HG03108 (cell line): ENCODE results near the gene APCDD1L.
"Not testable (repeated sequence)": the region's sequence is repeated elsewhere in the genome, so short reads cannot be mapped to it uniquely, and the experiment has no call there.

Experiments used
- ATAC-seq: cut with Tn5 transposase; IDR thresholded peaks from one replicate; pipeline ENCODE4 v1.9.1; 2021; ENCODE audit warnings: moderate library complexity; ENCODE audit not compliant: unreplicated experiment

APCDD1L gene

DNA sequence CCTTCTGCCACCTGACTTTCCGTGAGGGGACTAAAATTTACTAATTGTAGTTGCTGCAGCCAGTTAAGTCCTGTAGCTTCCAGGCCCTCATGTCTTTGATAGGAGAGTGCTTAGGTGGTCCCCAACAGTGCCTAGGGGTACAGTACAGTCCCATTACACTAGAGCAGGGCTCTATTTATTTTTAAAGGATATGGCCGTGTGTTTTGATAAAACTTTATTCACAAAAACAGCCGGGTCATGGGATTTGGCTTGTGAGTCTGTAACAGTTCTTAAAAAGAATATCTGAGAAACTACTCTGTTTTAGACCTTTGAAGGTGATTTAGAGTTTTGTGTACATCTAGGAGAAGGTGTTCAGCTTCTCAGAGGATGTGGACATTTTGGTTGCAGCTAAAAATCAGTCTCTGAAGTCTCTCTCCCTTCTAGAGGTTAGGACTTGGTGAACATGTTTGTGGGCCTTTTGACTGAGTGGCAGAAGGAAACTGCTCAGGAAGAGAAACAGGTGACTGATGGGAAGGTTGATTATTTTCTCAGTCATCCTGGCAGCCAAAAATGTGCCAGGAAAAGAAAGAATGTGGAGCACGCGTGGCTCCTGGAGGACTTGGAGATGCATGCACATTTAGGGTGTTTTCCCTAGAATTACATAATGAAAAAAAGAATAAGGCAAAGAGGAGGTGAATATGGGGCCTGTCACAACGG, 68.8 kb downstream of the APCDD1L start:
- ATAC-seq = no peak

DNA sequence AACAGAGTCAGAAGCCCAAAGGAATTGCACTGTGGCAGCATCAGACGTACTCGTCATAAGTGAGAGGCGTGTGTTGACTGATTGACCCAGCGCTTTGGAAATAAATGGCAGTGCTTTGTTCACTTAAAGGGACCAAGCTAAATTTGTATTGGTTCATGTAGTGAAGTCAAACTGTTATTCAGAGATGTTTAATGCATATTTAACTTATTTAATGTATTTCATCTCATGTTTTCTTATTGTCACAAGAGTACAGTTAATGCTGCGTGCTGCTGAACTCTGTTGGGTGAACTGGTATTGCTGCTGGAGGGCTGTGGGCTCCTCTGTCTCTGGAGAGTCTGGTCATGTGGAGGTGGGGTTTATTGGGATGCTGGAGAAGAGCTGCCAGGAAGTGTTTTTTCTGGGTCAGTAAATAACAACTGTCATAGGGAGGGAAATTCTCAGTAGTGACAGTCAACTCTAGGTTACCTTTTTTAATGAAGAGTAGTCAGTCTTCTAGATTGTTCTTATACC, 70.4 kb downstream of the APCDD1L start:
- ATAC-seq = no peak

DNA sequence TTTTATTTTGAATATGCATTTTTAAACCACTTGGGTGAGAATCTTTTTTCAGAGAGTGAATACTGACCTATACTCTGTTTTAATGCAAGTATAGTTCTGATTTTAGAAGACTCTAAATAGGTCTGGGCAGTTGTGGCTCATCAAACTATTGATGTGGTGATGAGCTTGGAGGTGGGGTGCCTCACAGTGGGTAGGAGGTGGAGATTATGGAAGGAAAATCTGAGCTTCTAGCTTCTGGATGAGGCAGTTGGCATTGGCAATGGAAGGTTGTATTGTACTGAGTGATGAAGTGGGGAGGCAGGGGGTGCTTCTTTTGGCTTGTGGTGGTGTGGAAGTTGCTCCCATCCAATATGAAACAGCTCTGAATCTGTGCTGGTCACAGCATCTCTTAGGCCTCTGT, 73.5 kb downstream of the APCDD1L start:
- ATAC-seq = no peak

DNA sequence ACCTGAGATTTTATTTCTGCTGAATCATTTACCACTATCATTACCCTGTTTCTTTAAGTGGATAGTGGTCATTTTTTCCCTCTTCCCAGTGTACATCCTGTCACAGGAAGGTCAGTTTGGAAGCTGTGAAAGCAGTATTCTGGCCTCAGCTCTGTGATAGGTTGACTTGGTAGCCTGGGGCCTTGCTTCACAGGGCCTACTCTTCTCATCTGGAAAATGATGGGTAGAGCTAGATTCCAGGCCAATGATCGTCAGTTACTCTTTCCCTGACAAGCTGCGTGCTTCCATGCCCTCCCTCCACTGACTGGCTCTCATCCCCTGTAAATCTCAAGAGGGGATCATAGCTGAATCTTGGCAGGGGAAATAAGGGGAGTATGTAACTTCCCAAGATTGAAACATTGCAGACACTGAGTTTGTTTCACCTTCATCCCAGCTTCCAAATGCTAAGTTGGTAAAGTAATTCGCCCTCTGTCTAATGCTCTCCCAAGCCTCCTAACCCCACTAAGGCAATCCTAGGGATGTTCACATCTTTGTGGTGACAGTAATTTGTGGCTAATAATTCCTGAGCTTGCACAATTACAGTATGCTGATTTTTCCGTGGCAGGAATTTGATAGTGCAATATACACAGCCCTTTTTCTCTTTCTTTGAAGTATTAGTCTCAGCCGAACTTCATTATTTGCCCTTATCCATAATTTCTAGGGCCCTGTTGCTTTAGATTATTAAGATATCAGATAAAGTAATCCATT, 75.0 kb downstream of the APCDD1L start:
- ATAC-seq = no peak

DNA sequence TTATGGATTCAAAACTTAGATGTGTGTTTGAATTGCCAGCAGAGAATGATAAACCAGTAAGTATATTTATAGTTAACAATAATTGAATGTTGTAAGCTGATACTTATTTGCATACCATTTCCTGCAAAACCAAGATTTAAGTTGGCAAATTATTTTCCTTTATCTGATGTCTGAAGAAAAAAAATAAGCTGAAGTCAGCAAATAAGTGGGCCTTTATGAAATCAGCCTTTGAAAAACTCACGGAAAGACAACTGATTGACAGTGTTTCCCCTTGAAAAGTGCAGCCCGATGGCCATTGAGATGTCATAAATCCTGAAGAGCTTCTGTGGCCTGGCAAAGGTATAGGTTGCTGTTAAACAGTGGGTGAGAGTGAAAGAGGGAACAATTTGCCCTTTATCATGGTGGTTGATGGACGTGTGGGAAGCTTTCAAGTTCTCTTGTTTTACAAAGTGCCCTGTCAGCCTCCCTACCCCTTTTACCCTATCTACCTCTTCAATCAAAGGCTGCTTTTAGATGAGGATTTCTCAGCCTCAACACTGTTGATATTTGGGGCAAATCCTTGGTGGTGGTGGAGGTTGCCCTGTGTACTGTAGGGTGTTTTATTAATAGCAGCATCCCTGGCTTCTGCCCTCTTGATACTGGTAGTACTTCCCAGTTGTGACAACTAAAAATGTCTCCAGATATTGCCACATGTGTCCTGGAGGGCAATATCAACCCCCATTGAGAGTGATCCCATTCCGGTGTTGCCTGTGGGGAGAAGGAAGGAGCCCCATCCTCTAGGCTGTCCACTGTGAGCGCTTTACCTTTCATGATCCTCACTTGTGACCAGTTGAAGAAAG, 76.0 kb downstream of the APCDD1L start:
- no peak for ATAC-seq

DNA sequence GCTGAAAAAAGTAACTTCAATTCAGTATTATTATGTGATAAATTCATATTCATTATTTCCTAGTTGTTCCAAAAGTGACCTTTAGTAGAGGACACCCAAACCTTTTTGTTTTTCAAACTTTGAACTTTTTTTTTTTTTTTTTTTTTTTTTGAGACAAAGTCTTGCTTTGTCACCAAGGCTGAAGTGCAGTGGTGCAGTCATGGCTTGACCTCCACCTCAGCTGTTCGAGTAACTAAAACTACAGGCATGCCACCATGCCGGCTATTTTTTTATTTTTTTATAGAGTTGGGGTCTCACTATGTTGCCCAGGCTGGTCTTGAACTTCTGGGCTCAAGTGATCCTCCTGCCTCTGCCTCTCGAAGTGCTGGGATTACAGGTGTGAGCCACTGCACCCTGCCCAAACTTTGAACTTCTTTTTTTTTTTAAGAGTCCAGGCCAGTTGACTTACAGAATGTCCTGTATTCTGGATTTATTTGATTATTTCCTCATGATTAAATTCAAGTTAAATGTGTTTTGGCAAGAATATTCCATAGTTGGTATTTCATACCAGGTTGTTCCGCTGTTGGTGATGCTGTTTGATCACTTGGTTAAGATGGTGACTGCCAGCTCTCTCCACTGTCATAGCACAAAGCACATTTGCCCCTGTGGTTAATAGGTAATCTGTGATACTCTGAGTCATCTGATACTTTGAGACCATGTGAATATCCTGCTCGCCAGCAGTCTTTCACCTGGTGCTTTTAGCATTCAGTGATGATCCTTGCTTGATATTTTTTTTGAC, 78.1 kb downstream of the APCDD1L start:
- peak; percentile 83 for ATAC-seq

DNA sequence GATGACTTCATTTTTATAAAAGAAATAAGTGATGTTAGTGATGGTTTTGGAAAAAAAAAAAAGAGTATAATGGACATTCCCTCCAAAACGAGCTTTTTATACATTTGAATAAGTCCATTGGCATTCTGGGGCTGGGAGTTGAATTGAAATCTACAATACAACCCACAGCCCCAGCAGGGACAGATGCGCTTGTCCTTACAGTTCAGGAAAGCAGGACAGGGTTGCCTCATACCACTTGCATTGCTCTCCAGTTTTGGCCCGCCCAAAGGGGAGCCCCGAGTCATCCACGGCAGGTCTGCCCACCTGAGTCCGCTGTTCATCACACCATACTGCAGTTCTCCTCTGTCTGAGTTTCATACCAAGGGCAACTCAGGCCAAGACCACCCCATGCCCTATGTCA, 80.0 kb downstream of the APCDD1L start:
- ATAC-seq = no peak

DNA sequence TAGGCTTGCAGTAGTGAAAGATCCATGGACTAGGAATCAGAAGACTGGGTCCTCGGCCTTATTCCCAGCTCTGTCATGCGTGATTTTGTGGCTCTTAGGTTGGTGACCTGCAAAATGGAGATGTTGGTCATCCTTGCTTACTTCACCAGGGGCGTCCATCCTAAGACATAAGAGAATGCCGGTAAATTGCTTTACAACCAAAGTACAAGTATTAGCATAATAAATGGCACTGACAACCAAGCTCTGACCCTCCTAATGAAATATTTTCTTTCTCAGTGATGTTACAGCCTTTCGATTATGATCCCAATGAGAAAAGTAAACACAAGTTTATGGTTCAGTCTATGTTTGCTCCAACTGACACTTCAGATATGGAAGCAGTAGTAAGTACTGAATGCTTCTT, 80.9 kb downstream of the APCDD1L start:
- ATAC-seq = no peak

DNA sequence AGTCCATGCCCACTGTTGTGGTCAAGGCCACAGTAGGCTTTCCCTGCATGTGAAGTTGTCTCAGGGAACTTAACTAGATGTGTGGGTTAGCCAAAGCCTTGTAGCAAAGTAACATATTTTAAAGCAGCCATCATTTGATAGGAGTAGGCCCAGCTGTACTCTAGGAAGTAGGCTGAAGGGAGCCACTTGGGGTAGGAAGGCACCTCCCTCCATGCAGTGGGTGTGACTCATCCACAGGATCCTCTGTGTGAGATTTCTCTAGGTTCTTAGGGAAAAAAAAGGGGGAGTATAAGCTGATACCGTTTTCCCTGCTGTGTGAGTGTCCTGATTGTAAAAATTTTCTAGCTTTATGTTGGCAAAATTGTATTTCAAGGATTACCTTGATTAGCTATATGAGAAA, 81.4 kb downstream of the APCDD1L start:
- ATAC-seq = no peak

DNA sequence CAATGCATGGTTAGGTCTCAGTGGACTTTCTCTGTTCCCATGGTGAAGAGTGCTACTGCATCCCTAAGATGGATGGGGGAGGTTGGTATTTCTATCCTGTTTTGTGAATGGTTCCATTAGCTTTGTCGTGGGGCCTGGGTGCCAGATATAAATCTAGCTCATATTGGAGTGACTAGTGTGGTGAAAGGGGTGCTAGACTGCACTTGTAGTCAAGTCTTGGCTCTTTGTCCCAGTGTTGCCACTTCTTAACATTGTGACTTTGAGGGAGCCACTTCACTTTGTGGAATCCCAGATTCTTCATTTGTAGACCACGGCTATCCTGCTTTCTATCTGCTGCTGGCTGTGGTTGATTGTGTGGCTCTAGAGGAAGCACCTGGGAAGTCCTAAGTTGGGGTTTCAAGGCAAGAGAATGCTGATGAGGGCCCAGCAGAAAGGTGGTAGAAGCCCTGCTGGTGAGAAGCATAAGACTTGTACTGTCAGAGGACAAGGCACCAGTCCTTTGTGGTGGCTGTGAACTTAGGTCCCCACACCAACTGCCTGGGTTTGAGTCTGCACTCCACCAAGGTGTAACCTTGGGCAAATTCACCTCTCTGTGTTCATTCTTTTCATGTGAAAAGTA, 82.1 kb downstream of the APCDD1L start:
- ATAC-seq = no peak

DNA sequence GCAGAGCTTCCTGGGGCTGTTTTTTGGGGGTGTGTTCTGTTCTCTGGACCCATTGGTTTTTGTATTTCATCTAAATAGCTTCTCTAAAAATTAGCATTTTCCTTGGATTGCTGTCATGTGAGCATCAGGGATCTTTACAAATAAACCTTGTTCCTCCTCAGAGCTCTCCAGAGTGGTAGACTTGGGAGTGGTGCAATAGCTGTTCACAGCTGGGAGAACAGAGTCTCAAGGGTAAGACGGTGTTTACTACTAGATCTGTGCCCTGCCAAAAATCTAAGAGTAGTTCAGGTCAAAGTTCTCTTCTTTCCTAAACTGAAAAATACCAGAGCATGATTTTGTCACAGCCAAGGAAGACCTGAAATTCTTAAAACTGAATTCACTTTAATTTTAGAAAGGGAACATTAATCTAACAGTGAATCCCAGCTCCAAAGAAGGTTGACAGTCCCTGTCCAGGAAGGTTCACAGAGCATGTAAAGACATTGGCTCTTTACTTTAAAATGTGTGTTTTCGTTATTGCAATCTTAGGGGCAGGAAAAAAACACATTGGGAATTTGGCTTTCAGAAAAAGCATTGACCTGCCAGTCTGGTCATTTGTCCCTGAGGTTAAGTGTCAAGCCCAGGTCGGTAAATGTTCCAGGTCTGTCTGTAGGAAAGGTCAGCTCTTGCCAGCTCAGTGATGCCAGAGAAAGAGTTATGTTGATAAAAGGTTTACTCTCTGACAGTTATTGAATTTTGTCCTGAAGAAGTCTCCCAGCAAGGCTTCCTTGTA, 82.8 kb downstream of the APCDD1L start:
- no peak for ATAC-seq

DNA sequence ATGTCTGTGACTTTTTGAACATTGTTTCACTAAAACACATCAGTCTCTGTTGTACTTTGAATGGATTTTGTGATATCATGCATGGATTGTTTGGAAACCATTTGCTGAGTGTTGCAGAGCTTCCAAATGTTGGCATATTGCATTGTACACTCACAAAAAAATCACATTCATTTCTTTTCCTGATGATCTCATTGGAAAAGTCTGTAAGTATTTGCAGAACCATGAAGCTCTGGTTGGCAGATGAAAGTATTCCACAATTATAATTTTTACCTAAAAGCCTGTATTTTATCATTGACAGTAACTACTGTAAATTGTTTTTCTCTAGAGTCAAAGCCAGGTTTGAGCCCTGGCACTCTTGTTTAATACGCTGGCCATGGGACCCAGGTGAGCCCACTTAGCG, 84.1 kb downstream of the APCDD1L start:
- ATAC-seq = no peak

DNA sequence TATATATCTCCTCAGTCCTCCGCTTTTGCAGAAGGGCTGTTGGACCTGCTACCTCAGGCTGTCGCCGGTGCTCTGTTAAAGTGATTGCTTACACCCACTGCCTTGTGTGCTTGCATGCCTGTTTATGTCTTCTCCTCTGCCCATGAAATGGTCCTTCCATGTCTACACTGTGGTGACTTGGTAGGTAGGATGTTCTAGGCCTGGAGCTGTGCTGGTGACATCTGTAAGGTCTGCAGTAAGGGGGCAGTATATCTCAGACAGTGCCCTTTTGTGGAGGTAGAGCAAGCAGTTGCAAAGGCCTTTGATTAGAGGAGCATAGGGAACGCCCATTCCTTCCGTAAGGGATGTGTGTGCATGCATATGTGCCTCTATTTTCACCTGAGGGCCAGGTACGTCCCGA, 85.9 kb downstream of the APCDD1L start:
- no peak for ATAC-seq

DNA sequence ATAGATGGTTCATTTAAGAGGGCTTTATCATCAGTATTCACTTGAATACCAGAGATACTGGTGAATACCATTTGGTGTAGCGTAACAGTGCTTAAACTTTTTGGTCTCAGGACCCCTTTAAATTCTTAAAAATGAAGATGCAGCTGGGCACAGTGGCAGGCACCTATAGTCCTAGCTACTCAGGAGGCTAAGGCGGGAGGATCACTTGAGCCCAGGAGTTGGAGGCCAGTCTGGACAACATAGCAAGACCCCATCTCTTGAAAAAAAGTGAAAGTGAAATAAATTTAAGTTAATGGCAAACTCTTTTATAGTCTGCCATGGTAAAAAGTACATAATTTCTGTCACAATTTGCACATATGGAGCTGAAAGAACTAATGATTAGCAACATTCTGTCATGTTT, 86.8 kb downstream of the APCDD1L start:
- no peak for ATAC-seq

DNA sequence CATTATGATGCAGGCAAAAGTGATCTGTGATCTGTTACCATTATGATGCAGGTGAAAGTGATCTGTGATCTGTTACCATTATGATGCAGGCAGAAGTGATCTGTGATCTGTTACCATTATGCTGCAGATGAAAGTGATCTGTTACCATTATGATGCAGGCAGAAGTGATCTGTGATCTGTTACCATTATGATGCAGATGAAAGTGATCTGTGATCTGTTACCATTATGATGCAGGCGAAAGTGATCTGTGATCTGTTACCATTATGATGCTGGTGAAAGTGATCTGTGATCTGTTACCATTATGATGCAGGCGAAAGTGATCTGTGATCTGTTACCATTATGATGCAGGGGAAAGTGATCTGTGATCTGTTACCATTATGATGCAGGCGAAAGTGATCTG, 87.6 kb downstream of the APCDD1L start:
- not testable (repeated sequence) for ATAC-seq

DNA sequence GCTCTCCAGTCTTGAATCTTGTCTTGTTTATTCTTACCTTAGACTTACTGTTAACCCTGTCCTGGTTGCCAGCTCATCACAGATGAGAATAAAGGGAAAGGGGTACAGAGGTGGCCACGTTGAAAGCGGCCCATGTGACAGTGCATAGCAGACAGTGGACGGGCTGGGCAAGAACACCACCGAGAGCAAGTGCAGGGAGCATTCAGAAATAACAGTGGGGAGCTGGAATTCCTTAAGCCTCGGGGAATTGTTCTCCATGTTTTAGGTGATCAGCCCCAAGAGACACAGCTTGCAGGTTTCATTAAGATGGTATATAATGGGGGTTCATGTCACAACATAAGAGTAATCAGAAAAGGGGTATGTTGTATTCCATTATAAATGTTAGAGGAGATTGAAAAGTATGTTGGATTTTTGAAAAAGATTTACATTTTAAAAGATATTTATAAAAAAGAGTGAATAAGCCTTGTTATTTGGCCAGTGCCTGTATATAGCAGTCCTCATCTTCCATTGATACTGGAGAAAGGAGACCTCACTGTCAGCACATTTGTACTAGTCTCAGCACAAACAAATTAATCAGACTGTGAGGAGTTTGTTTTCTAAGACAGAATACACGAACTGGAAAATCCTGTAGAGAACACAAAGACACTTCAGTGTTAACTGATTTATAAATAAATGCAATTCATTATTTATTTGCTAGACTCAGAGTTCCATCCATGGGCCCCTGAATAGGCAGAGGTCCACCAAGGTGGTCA, 90.8 kb downstream of the APCDD1L start:
- ATAC-seq = no peak

DNA sequence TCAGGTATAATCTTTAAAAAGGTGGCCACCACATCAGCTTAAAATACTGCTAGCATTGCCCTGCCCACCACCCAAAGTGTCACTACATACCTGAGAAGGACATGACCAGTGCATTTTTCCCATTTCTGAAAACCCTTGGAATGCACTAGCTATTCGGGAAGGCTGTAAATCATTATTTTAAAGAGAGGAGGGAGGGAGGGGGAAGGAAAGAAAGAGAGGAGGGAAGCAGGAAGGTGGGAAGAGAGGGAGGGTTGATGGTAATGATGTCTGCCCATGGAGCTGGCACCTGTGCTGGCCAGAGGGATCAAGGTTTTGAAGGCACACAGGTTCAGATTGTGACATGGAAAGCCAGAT, 93.7 kb downstream of the APCDD1L start:
- no peak for ATAC-seq

DNA sequence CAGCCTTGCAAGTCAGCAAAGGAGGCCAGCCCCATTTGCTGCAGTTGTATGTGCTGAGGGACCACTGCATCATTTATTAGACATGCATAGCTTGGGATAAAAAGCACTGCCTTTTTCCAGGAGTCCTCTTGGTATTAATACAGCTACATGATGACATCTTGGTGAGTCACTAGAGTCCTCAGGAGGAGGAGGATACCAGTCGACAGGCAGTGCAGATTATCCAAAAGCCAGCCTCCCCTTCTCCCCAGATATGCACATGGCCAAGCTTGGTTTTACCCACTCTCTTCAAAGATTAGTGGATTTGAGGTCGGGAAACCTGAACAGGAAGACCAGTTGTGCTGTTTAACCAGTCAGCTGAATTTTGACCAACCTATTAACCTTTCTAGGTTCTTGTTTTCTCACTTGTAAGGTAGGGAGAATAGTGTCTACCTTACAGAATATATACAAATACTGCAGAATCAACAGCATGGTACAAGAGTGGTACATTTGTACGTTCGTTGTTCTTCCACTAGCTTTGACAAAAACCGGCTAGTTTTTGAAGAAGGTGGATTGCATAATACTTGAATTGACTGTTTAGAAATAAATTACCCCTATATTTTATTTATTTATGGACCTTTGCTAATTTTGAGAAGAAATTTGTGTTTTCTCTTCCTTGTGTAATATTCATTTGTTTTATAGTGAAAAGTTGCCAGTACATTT, 94.3 kb downstream of the APCDD1L start:
- ATAC-seq = no peak
